ENCODE measurements around the gene PRKN.

Gene PRKN

GRCh38 chr6:161838306-161839035 is 889.1 kb downstream of the PRKN start:
- no peak for TF ChIP-seq CTCF (IDR thresholded peaks at IDR 0.05; ENCODE audit: insufficient read depth, low read depth, low read length, missing control alignments)
- no peak overlapping the region for H3K4me3 ChIP-seq (ENCODE audit: low read length)
- no peak for DNase-seq (ENCODE audit: low read depth)

GRCh38 chr6:161837854-161838253 is 889.7 kb downstream of the PRKN start:
- DNase-seq (ENCODE audit: low read depth) = no peak
- no peak for TF ChIP-seq CTCF (IDR thresholded peaks at IDR 0.05; ENCODE audit: insufficient read depth, low read depth, low read length, missing control alignments)
- H3K4me3 ChIP-seq (ENCODE audit: low read length) = no peak overlapping the region

DNA sequence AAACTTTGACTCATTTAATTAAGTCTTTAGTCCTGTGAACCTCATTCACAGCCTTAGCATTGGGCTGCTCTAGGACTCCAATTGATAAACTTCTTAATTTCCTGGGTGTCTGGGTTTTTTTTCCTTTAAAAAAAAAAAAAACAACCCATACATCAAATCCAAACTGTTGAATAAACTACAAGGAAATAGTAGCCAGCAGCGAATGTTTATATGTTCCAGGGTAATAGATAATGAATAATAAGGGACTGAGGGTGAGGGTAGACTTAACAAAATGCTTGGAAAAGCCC is 890.2 kb downstream of the PRKN start:
- H3K4me3 ChIP-seq (ENCODE audit: low read length) = no peak overlapping the region
- no peak for TF ChIP-seq CTCF (IDR thresholded peaks at IDR 0.05; ENCODE audit: insufficient read depth, low read depth, low read length, missing control alignments)
- DNase-seq (ENCODE audit: low read depth) = no peak

DNA sequence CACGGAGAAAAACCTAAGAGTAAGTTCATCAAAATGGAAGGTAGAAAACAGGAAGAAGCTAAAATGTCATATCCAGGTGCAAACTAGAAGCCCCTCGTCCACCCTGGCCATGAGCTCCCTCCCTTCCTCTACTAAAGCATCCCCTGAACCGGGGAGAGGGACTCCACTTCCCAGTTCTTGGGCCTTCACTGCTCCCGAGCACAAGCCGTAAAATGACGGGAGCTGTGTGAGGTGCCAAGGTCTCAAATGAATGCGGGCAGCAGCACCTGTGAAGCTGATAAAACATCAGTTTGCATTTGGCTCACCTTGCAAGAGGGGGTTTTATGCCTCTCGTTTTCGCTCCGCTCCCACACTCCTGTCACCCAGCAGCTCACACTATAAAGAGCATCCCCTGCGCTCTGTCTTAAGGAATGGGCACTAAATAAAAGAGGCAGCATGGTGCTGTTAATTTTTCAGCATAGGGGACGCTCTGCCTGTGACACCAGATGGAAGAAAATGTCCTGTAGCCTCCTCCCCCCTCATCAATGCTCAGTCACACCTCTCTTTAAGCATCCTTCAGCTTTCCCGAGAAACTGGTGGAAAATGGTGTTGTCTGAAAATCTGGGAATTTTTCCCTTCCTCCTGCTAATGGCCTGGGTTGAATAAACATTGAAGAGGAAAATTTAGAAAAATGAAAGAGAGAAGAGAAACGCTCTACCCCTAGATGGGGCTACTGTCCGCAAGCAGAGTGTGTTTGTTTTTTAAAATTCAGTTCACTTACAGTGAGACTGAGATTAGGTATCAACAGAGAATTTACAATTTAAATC is 890.7 kb downstream of the PRKN start:
- no peak overlapping the region for H3K4me3 ChIP-seq (ENCODE audit: low read length)
- DNase-seq (ENCODE audit: low read depth) = no peak
- TF ChIP-seq CTCF (IDR thresholded peaks at IDR 0.05; ENCODE audit: insufficient read depth, low read depth, low read length, missing control alignments) = no peak

DNA sequence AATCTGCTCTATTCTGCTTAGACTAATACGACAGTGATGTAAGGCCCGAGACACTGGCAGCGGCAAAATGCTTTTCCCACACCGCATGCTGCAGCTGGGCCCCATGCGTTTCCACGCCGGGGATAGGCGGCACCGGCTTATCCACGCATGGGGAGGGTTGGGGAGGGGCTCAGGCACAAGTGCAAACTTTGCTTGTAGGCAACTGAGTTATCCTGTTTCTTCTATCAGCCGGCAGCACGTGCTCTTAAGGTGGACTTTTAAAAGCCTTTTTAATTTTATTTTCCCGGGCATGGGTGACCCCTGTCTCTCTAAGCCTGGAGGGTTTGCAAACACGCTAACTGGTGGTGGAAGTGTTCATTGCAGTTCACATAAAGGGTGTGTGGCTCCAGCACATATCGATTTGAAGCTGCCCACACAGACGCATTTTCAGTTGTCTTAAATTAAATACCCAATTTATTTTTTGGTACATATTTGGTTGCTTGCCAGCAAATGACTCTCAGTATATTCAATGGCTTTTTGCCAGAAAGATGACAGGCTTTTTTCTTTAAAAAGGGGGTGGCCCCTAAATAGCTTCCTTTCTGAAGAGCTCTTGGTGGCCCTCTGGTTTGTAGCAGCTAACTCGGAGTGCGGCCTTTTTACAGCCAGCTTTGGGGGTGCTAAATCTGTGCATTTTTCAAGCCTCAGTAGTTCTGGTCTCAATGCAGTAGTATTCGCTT is 891.9 kb downstream of the PRKN start:
- H3K4me3 ChIP-seq (ENCODE audit: low read length) = no peak overlapping the region
- no peak for TF ChIP-seq CTCF (IDR thresholded peaks at IDR 0.05; ENCODE audit: insufficient read depth, low read depth, low read length, missing control alignments)
- DNase-seq (ENCODE audit: low read depth) = no peak

- H3K4me3 ChIP-seq (ENCODE audit: low read length) = no peak overlapping the region
- no peak for TF ChIP-seq CTCF (IDR thresholded peaks at IDR 0.05; ENCODE audit: insufficient read depth, low read depth, low read length, missing control alignments)
- DNase-seq (ENCODE audit: low read depth) = no peak
Measured at GRCh38 chr6:161834426-161834825, 893.1 kb downstream of the PRKN start.

Measured in epithelial cell of esophagus (primary cell).